ENCODE results near the gene ABLIM3.
A peak's percentile ranks its signal among the peaks of the same experiment; 100 is the strongest.

The ABLIM3 gene

DNA sequence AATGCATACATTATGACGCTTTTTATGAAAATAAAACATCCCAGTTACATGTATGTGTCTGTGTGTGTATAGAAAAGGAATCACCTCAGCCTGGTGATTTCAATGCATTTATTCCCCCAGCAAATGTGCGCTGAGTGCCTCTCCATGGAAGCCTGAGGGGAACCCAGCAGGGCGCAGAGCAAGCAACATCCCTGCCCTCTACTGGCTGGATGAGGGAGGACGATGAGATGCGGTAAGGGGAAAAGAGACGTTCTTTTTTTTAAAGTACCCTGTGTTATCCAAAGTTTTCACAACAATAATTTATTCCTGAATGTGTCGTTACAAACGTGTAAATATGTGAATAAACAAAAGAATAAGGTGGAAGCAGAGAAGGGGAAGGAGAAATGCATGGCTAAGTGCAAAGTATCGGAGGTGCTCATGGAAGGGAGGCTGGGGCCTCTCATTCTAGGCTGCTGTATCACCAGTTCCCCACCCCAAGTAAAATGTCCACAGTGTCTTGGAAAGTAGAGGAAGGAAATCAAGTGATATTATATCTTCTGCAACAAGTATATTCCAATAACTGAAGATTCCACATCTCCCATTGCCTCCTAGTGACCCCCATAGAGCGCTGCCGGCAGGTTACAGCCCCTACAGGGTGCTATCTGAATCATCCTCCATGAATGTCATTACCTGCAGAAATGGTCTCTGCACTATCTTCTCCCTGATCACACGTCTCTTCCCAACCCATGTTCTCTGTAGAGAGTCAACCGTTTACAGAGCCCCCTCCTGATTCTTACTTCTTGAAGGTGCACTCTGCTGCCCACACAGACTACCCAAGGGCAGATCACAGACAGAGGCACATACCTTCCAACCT lies 13.0 kb upstream of the ABLIM3 start:
- in situ Hi-C loops (cut with HindIII; ENCODE audit: low pct_ligation_motif_present, low sequenced_read_pairs): no loop called here

DNA sequence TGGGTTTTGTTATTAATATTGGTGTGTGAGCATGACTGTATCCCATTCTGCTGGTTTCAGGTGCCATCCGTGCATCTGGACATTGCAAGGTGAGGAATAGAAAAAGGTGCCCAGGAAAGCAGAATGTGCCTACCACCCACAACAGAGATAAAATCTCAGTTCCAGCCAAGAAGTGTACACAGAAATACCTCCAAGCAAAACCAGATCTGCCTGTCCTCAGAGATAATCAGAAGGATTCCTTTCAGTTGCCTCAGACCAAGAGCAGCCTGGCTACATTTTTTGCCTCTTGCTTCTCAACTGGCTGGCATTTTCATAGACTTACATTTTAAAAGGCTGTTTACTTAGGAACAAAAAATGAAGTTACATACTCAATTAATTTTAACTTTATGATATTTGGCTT lies 12.1 kb upstream of the ABLIM3 start:
- Histone ChIP-seq H3K4me3 (ENCODE audit: low read depth, low read length) (no peak overlapping the region), H3K36me3 (replicated peaks) (no peaks in the 10 kb centered on the region), H3K27ac (no peak overlapping the region), H3K27me3 (replicated peaks) (no peaks in the 10 kb centered on the region)
- in situ Hi-C loops (cut with HindIII; ENCODE audit: low pct_ligation_motif_present, low sequenced_read_pairs): no loop called here
- no peak for DNase-seq
- TF ChIP-seq, protein P1, sequence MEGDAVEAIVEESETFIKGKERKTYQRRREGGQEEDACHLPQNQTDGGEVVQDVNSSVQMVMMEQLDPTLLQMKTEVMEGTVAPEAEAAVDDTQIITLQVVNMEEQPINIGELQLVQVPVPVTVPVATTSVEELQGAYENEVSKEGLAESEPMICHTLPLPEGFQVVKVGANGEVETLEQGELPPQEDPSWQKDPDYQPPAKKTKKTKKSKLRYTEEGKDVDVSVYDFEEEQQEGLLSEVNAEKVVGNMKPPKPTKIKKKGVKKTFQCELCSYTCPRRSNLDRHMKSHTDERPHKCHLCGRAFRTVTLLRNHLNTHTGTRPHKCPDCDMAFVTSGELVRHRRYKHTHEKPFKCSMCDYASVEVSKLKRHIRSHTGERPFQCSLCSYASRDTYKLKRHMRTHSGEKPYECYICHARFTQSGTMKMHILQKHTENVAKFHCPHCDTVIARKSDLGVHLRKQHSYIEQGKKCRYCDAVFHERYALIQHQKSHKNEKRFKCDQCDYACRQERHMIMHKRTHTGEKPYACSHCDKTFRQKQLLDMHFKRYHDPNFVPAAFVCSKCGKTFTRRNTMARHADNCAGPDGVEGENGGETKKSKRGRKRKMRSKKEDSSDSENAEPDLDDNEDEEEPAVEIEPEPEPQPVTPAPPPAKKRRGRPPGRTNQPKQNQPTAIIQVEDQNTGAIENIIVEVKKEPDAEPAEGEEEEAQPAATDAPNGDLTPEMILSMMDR (IDR thresholded peaks at IDR 0.05; ENCODE audit: low read depth, low read length, missing control alignments): no peak

More for the DNA sequence above, 13.0 kb upstream of the ABLIM3 start:
- Histone ChIP-seq H3K36me3 (replicated peaks) (no peaks in the 10 kb centered on the region), H3K4me3 (ENCODE audit: low read depth, low read length) (no peak overlapping the region), H3K27me3 (replicated peaks) (no peaks in the 10 kb centered on the region), H3K27ac (no peak overlapping the region)
- DNase-seq: peak; percentile 47
- TF ChIP-seq, protein P1 (IDR thresholded peaks at IDR 0.05; ENCODE audit: low read depth, low read length, missing control alignments): peak; percentile 95

DNA sequence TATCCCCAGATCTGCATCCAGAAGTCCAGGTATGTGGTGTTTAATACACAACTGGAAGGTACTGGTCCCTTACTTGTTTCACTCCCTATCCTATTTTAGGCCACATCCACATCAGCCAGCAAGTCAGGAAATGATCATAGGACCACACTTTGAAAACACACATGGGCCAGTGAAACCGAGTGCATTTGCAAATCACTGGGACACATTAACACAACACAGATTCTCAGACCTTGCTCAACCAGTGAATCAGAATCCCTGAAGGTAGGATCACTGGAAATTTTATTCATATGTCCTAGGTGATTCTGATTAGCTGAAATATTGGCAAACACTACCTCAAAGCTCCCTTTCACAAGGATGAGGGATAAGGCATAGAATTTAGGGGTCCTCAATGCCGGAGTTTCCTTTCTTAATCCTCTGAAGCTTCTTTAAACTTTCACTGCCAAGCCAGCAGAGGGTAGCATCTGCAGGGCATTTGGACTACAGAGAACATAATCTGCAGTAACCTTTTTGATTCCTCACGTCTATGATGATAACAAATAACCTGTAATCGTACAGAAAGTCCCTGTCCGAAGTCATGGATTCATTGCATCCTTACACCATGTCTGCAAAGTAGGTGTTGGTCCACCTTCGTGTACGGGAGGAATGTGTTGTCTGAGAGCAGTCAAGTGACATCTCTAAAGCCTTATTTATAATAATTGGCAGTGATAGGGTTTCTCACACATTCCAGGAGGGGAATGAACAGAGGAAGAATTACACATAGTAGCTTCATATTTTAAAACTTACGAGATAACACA lies 11.0 kb upstream of the ABLIM3 start:
- H3K27ac ChIP-seq: no peak overlapping the region
- DNase-seq: no peak
- TF ChIP-seq, protein P1 (IDR thresholded peaks at IDR 0.05; ENCODE audit: low read depth, low read length, missing control alignments): peak; percentile 73
- no peak overlapping the region for H3K4me3 ChIP-seq (ENCODE audit: low read depth, low read length)
- H3K36me3 ChIP-seq (replicated peaks): no peaks in the 10 kb centered on the region
- in situ Hi-C loops (cut with HindIII; ENCODE audit: low pct_ligation_motif_present, low sequenced_read_pairs): no loop called here
- H3K27me3 ChIP-seq (replicated peaks): no peaks in the 10 kb centered on the region

DNA sequence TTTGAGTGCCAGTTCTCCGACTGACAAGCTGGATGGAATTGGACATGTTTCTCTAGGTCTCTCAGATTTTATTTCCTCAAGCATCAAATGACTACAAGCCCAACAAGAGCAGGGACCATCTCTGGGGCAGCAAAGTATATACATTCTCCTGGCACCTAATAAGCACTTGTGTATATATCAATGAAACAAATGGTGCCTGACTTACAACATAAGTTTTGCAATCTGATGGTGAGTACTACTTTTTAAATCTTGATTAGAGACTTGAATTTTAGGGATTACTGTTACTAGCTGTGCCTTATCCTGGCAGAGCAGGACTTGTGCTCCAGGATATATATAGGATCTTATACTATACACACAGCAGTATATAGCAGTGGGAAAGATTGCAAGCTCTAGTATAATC lies 8.8 kb upstream of the ABLIM3 start:
- no peak overlapping the region for H3K27ac ChIP-seq
- TF ChIP-seq, protein P1 (IDR thresholded peaks at IDR 0.05; ENCODE audit: low read depth, low read length, missing control alignments): no peak
- H3K4me3 ChIP-seq (ENCODE audit: low read depth, low read length): no peak overlapping the region
- H3K27me3 ChIP-seq (replicated peaks): no peaks in the 10 kb centered on the region
- H3K36me3 ChIP-seq (replicated peaks): no peaks in the 10 kb centered on the region
- no peak for DNase-seq
- in situ Hi-C loops (cut with HindIII; ENCODE audit: low pct_ligation_motif_present, low sequenced_read_pairs): no loop called here

DNA sequence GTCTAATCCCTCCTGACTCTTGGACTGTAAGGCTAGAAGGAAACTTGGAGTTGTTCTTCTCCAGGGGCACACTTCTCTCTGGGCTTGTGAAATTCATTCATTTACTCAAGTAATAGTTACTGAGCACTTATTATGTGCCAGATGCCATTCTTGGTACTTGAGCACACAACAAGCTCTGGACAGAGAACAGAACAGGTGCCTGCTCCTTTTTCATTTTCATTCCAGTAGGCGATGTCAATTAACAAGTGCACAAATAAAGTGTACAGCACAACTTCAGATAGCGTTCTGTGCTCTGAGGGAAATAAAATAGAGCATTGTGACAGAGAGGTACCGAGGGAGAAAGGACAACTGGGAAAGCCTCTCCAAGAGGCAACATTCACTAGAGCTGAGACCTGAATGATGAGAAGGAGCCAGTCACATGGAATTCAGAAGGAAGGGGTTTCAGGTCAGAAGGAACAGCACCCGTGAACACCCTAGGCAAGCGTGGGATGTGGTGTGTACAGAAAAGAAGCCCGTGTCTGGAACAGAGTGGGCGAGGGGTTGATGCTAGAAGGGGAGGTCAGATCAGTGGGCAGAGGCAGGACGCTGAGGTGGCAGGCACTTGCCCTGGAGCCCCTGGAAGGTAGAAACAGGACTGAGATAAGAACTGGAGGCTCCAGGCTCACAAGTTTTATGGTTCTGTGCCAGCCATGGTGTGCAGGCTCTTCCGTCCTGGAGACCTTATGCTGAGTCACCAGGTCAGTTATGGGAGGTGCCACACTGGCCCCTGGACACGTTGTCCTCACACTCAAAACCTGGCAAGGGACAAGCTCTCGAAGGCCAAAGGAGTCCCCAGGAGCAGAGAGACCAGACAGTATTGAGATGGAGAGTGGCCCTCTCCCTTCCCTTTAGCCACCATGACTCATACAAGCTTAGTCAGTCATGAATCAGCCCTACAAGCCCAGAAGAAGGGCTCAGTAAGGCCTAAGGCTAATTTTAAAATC lies 7.2 kb upstream of the ABLIM3 start:
- H3K36me3 ChIP-seq (replicated peaks): no peaks in the 10 kb centered on the region
- peak overlapping the region; percentile 94 for H3K27ac ChIP-seq
- peak; percentile 82 for DNase-seq
- TF ChIP-seq, protein P1 (IDR thresholded peaks at IDR 0.05; ENCODE audit: low read depth, low read length, missing control alignments): no peak
- H3K27me3 ChIP-seq (replicated peaks): no peaks in the 10 kb centered on the region
- no peak overlapping the region for H3K4me3 ChIP-seq (ENCODE audit: low read depth, low read length)
- in situ Hi-C loops (cut with HindIII; ENCODE audit: low pct_ligation_motif_present, low sequenced_read_pairs): no loop called here
